Sigmoid colon (tissue), 4 donors: Measurements from ENCODE around the gene CNNM2.

Experiments used
- POLR2AphosphoS5 ChIP-seq, 4 donors: sonication (generic); formaldehyde crosslinking; IDR thresholded peaks; one replicate each; pipeline ENCODE4 v1.6.1; 2017; ENCODE audit warnings: antibody characterized with exemption in 4 of 4
- TF ChIP-seq, protein P1 (sequence below), 4 experiments: fragments of 450-650 bp in 3 of 4; fragments of 200-600 bp in 1 of 4; IDR thresholded peaks; one replicate each; pipeline ENCODE4 v1.5.1; 2016 to 2019; ENCODE audit warnings: antibody characterized with exemption in 4 of 4, mild to moderate bottlenecking in 3 of 4, moderate library complexity in 2 of 4

DNA sequence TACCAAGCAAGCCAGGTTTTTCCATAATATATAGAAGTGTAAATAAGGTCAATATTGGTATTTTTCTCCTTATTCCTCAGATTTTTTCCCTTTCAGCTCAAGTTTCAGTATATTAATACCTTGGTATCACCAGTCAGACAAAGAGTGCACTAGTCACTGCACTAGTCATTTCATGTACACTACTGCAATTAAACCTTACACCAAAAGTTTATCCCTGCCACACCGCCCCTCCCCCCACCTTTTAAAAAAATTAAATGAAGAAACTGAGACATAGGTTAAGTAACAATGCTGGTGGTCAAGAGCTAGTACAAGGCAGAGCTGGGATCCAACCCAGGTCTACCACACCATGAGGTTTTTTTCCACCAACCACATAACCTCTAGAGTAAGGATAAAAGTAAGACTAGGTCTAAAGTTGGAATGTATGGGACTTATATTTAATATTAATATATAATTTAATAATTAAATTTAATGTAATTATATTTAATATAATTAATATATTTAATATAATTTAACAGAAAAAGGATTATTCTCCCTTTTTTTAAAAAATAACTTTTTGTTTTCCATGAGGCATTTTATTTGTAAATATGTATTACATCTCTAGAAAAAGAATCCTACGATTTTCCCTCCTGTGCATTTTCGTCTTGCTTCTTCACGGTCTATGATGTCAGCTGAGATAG lies 206.5 kb downstream of the CNNM2 start:
- TF ChIP-seq POLR2AphosphoS5 (IDR thresholded peaks at IDR 0.05): no peak
- TF ChIP-seq, protein P1, sequence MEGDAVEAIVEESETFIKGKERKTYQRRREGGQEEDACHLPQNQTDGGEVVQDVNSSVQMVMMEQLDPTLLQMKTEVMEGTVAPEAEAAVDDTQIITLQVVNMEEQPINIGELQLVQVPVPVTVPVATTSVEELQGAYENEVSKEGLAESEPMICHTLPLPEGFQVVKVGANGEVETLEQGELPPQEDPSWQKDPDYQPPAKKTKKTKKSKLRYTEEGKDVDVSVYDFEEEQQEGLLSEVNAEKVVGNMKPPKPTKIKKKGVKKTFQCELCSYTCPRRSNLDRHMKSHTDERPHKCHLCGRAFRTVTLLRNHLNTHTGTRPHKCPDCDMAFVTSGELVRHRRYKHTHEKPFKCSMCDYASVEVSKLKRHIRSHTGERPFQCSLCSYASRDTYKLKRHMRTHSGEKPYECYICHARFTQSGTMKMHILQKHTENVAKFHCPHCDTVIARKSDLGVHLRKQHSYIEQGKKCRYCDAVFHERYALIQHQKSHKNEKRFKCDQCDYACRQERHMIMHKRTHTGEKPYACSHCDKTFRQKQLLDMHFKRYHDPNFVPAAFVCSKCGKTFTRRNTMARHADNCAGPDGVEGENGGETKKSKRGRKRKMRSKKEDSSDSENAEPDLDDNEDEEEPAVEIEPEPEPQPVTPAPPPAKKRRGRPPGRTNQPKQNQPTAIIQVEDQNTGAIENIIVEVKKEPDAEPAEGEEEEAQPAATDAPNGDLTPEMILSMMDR (IDR thresholded peaks at IDR 0.05): no peak
